GM21529 (cell line): ENCODE measurements around the gene MYO18B.

Source experiments
- ATAC-seq: cut with Tn5 transposase; IDR thresholded peaks from one replicate; pipeline ENCODE4 v1.9.1; 2021; ENCODE audit not compliant: unreplicated experiment

The MYO18B gene

DNA sequence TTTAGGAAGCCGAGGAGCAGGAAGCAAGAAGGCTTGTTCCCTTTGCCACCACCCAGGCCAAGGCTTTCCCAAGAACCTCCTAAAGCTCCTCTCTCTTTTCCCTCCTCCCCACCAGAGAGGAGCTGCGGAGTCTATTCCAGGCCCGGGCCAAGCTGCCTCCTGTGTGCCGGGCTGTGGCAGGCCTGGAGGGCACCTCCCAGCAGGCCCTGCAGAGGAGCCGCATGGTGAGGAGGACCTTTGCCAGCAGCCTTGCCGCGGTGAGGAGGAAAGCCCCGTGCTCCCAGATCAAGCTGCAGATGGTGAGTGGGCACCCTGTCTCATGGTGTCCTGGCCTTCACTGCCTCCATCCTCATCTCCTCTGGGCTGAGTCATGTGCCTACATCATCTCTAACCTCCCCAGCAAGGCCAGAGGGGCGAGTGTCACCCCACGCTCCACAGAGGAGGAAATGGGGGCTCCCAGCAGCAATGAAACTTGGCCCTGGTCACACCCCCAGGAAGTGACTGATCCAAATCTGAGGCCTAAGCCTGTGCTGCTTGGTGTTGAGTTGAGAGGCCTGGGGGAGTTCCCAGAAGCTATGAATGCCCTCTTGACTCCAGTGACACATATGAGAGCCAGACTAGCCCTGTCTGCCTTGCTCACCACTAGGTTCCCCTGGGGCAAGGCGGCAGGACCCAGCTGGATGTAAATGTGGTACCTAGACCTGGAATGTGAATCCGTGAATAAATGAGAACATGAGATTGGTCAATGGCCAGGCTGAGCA, 104.2 kb downstream of the MYO18B start:
- ATAC-seq: no peak

DNA sequence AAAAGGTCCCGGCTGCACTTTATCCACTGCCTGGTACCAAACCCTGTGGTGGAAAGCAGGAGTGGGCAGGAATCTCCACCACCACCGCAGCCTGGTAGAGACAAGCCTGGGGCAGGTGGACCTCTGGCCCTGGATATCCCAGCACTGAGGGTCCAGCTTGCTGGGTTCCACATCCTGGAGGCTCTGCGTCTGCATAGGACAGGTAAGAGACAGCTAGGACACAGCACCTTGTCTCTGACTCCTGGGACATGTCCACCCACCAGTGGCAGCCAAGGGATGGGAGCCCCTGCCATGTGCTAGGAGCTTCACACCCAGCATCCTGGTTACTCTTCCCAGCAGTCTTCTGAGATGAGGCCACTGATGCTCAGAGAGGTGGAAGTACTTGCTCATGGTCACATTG, 105.5 kb downstream of the MYO18B start:
- no peak for ATAC-seq

DNA sequence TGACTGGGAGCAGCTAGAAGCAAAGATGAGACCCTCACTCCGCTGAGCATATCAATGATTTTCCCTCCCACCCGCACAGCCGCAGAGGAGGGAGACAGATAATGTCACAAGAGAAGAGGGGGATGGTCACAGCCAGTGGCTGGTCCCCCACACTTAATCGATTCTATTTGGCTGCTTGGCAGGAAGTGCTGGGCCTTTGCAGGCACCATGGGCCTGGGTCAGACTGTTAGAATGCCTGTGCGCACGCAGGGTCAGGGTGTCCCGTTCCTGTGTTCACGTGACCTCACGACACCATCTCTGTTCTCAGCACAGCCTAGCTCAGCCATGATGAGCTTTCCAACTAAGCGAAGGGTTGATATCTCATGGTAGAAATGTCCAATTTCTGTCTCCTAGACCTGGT, 107.0 kb downstream of the MYO18B start:
- ATAC-seq: no peak

DNA sequence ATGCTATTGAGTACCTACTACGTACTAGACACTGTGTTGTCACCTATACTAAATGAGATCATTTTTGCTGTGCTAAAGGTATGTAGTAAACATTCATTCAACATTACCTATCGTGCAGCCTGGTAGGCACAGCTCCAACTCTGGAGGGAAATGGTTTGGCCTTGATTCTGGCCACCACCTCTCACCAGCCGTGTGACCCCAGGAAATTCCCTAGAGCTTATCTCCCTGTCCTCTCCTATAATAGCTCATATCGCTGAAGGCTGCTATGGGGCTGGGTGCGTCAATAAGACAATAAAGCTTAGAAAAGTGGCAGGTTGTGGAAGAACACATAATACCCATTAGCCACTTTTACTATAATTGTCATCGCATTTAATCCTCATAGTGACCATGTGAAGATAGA, 107.5 kb downstream of the MYO18B start:
- no peak for ATAC-seq

DNA sequence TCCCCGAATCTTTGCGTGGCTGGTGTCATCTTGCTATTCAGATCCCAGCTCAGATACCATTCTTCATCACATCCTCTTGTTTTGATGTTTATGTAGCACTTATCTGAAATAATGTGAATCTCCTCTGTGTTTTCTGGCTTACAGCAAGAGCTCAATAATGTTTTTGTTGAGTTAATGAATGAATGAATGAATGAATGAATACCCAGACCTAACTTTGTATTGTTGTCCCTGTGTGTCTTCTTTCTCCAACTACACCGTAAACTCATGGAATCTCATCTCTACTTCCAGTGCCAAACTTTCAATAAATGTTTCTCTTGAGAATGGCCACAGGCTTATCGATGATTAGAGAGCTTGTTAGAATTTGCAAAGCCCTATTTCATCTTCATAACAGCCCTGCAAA, 110.2 kb downstream of the MYO18B start:
- ATAC-seq: no peak

DNA sequence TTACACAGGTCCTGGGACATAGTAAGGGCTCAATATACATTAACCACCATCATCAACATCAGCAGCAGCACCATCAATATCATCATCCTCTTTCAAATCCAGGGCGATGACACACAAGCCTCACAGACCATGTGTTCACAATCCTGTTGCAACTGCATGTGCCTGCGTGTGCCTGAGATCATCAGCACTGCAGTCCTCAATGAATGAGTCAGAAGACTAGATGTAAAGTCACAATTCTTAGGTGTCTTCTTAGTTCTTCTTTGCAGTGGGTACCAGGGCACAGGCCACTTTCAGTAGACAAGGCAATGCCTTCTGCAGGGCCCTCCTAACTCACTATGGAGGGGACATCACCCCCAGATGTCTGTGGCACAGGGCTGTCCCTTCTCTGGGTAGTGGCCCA, 111.1 kb downstream of the MYO18B start:
- no peak for ATAC-seq

GRCh38 chr22:25853501-25854284, 111.7 kb downstream of the MYO18B start:
- ATAC-seq: no peak

DNA sequence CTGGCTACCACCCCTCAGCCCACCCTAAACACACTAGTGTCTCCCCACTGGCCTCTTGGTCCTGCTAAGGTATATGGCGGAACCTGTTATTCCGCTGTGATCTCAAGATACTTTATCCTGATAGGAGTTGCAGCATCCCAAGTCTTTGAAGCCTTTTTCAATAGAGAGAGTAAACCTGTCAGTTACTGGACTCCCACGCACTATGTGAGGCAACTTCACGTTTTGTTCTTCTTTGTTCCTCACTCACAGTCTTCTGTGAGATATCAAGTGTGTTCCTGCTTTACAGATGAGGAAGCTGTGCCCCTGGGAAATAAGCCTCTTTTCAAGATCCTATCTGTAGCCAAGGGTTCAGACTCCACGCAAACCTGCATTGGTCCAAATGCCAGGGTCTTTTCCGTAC, 127.8 kb downstream of the MYO18B start:
- no peak for ATAC-seq

- no peak for ATAC-seq
These were observed 132.3 kb downstream of the MYO18B start for GRCh38 chr22:25874327-25874726.

- no peak for ATAC-seq
These were observed 133.5 kb downstream of the MYO18B start for GRCh38 chr22:25875461-25875860.

- ATAC-seq: no peak
These were observed 134.9 kb downstream of the MYO18B start for GRCh38 chr22:25876871-25877270.

- no peak for ATAC-seq
These were observed 136.9 kb downstream of the MYO18B start for GRCh38 chr22:25878933-25879332.

- ATAC-seq: no peak
These were observed 138.5 kb downstream of the MYO18B start for GRCh38 chr22:25880524-25880923.

DNA sequence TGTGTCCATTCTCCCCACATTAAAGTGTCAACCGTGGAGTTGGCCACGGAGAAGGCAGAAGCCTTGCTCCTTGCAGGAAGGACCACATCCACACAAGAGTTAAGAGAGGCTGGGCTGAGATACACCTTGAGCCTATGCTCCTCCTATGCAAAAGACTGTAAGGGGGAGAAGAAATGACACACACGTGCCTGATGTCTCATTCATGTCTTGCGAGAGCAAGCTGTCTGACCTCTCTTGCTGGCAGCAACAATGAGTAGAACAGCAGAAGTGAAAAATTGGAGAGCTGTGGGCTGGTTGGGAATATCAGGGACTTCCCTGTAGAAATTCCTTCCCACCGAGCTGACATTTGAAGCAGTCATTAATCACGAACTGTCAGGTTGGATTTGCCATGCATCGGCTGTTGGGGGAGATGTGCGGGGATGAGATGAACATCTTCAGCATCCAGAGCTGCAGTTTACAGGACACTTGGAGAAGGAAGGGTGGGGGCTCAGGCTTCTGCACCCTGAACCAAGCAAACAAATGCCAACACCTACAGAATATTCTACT, 139.3 kb downstream of the MYO18B start:
- no peak for ATAC-seq

GRCh38 chr22:25882360-25882759, 140.4 kb downstream of the MYO18B start:
- no peak for ATAC-seq

DNA sequence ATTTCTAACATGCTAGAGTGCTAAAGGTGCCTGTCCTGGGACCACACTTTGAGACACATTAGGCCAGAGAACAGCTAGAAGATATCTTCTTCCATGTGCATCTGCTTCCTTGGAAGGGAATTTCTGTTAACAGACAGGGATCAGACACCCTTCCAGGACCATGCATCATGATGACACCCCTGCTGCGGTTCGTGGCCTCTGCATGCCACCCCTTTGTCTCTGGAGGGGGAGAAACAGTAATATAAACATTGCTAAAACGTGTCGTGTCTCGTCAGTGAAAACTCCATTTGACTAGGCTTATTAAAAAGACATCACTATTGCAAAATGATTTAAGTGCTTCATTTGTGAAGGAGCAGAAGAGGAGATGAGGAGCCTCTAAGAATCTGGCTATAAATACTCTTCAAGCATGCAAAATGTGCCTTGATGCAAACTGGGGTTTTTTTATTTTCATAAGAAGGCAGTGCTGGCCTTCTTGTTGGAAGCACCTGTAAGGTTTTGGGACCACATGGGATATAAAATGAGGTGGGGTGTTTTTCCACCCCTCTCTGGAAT, 141.6 kb downstream of the MYO18B start:
- no peak for ATAC-seq

GRCh38 chr22:25884121-25884520, 142.1 kb downstream of the MYO18B start:
- no peak for ATAC-seq

DNA sequence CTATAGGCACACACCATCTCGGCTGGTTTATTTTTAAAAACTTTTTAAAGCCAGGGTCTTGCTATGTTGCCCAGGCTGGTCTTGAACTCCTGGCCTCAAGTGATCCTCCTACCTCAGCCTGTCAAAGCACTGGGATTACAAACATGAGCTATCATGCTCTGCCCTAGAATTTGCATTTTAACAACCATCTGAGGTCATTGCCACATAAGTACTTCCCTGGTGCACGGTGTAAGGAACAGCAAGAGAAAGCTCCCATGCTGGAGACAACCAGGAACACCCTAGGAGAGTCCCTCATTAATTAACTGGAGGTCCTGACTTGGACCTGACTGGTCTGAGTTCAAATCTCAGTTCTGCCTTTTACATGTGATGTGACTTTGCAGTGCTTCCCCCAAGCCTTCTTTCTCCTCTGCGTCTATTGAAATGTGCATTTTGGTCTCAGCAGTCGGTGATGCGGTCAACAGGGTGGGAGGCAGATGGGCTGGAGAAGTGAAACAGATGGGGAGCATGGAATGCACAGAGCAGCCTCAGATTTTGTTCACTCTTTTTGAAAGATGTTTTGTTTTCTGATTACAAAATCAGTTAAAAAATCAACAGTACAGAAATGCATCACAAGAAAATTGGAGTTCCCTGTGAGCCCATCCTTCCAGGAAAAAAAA, 146.5 kb downstream of the MYO18B start:
- no peak for ATAC-seq

- no peak for ATAC-seq
These were observed 148.7 kb downstream of the MYO18B start for GRCh38 chr22:25890651-25891050.

- no peak for ATAC-seq
These were observed 150.7 kb downstream of the MYO18B start for GRCh38 chr22:25892678-25893077.

DNA sequence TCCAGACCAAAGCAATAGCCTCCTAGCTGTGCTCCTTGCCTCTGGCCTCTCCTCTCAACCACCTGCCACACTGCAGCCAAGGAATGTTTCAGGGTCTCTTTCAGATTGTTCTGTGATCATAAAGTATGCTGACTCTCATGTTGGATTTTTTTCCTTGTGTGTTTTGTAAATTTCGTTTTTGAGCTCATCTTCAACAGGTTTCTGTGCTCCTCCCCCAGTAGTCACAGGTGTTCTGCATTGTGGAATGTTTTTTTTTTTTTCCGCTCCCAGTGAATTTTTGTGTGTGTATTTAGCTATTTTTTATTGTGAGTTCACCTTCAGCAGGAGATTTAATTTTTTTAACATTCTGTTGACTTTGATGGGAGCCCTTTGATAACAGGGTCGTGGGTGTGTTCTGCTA, 153.7 kb downstream of the MYO18B start:
- no peak for ATAC-seq
